ENCODE results near the gene TMEM25.
"Not testable (repeated sequence)": the region's sequence is repeated elsewhere in the genome, so short reads cannot be mapped to it uniquely, and the experiment has no call there.

Gene TMEM25

GRCh38 chr11:118532852-118533768 lies 2.1 kb downstream of the TMEM25 start:
- no peak for DNase-seq (ENCODE audit: low read depth)

GRCh38 chr11:118533769-118534729 lies 3.1 kb downstream of the TMEM25 start:
- no peak for DNase-seq (ENCODE audit: low read depth)

- DNase-seq (ENCODE audit: low read depth) = no peak
These were observed 4.3 kb downstream of the TMEM25 start for GRCh38 chr11:118535261-118535660.

GRCh38 chr11:118536726-118537125 lies 5.7 kb downstream of the TMEM25 start:
- DNase-seq (ENCODE audit: low read depth) = no peak

- DNase-seq (ENCODE audit: low read depth) = no peak
These were observed 6.5 kb downstream of the TMEM25 start for GRCh38 chr11:118537409-118537980.

GRCh38 chr11:118544010-118544646 lies 13.1 kb downstream of the TMEM25 start:
- DNase-seq (ENCODE audit: low read depth) = no peak

- DNase-seq (ENCODE audit: low read depth) = no peak
These were observed 13.6 kb downstream of the TMEM25 start for GRCh38 chr11:118544647-118545010.

- no peak for DNase-seq (ENCODE audit: low read depth)
These were observed 14.5 kb downstream of the TMEM25 start for GRCh38 chr11:118545533-118545932.

- no peak for DNase-seq (ENCODE audit: low read depth)
These were observed 16.1 kb downstream of the TMEM25 start for GRCh38 chr11:118547132-118547531.

- DNase-seq (ENCODE audit: low read depth) = no peak
These were observed 21.3 kb downstream of the TMEM25 start for GRCh38 chr11:118552341-118552740.

GRCh38 chr11:118560806-118561205 lies 29.8 kb downstream of the TMEM25 start:
- DNase-seq (ENCODE audit: low read depth) = no peak

GRCh38 chr11:118565051-118565450 lies 34.1 kb downstream of the TMEM25 start:
- DNase-seq (ENCODE audit: low read depth) = no peak

GRCh38 chr11:118569670-118570069 lies 38.7 kb downstream of the TMEM25 start:
- DNase-seq (ENCODE audit: low read depth) = no peak

- no peak for DNase-seq (ENCODE audit: low read depth)
These were observed 39.8 kb downstream of the TMEM25 start for GRCh38 chr11:118570787-118571186.

GRCh38 chr11:118571701-118572060 lies 40.7 kb downstream of the TMEM25 start:
- DNase-seq (ENCODE audit: low read depth) = not testable (repeated sequence)

GRCh38 chr11:118572061-118572980 lies 41.3 kb downstream of the TMEM25 start, which contains the start of gene ARCN1:
ARCN1 (plus strand) TSS chr11:118572409; CDS start chr11:118572548, 139 bp downstream.
- DNase-seq (ENCODE audit: low read depth) = peak; percentile 64

- DNase-seq (ENCODE audit: low read depth) = no peak
These were observed 42.1 kb downstream of the TMEM25 start for GRCh38 chr11:118572981-118573550.

- DNase-seq (ENCODE audit: low read depth) = no peak
These were observed 43.6 kb downstream of the TMEM25 start for GRCh38 chr11:118574636-118575035.

- not testable (repeated sequence) for DNase-seq (ENCODE audit: low read depth)
These were observed 47.0 kb downstream of the TMEM25 start for GRCh38 chr11:118577995-118578394.

GRCh38 chr11:118581057-118581456 lies 50.1 kb downstream of the TMEM25 start:
- no peak for DNase-seq (ENCODE audit: low read depth)

Measured in activated gamma-delta T cell treated with anti-CD3 and anti-CD28 coated beads, Interleukin-2, amount 50 U/mL, for 16 hours (primary cell).